ENCODE results near the gene B3GNT4. TPM values are rescaled to one million over a fixed set of nuclear protein-coding genes. Genes with fewer than 3 reads are reported as not detected.
"Not testable (repeated sequence)": the region's sequence is repeated elsewhere in the genome, so short reads cannot be mapped to it uniquely, and the experiment has no call there.

Gene B3GNT4
- total RNA-seq, 1 experiment from 2014 or later: 0.26 TPM

GRCh38 chr12:122199484-122200355 lies 3.8 kb upstream of the B3GNT4 start:
- H3K27ac ChIP-seq: no peak overlapping the region
- H3K36me3 ChIP-seq: no peaks in the 10 kb centered on the region
- H3K27me3 ChIP-seq: no peaks in the 10 kb centered on the region
- H3K4me1 ChIP-seq: no peaks in the 10 kb centered on the region
- H3K9me3 ChIP-seq (replicated peaks): no peaks in the 10 kb centered on the region
- H3K4me3 ChIP-seq: no peak overlapping the region
- no peak for DNase-seq

- Histone ChIP-seq H3K27me3 (no peaks in the 10 kb centered on the region), H3K36me3 (no peaks in the 10 kb centered on the region)
Observed at GRCh38 chr12:122200541-122201175, 2.9 kb upstream of the B3GNT4 start.

GRCh38 chr12:122201381-122201780 lies 2.1 kb upstream of the B3GNT4 start:
- no peaks in the 10 kb centered on the region for H3K27me3 ChIP-seq
- H3K36me3 ChIP-seq: no peaks in the 10 kb centered on the region
- no peaks in the 10 kb centered on the region for H3K9me3 ChIP-seq (replicated peaks)
- no peak overlapping the region for H3K4me3 ChIP-seq
- no peaks in the 10 kb centered on the region for H3K4me1 ChIP-seq
- no peak overlapping the region for H3K27ac ChIP-seq
- no peak for DNase-seq

More at GRCh38 chr12:122200541-122201175, 2.9 kb upstream of the B3GNT4 start:
- no peak for DNase-seq
- H3K4me1 ChIP-seq: no peaks in the 10 kb centered on the region
- H3K4me3 ChIP-seq: no peak overlapping the region
- no peaks in the 10 kb centered on the region for H3K9me3 ChIP-seq (replicated peaks)
- H3K27ac ChIP-seq: no peak overlapping the region

- H3K36me3 ChIP-seq: no peaks in the 10 kb centered on the region; the same call in 1 of the 2 replicates
- no peaks in the 10 kb centered on the region for H3K27me3 ChIP-seq
- no peak for DNase-seq
- H3K9me3 ChIP-seq (replicated peaks): no peaks in the 10 kb centered on the region
- H3K27ac ChIP-seq: no peak overlapping the region
- H3K4me3 ChIP-seq: no peak overlapping the region
- no peaks in the 10 kb centered on the region for H3K4me1 ChIP-seq
Observed at GRCh38 chr12:122202017-122202416, 1.5 kb upstream of the B3GNT4 start.

GRCh38 chr12:122202811-122203210 lies 698 bp upstream of the B3GNT4 start:
- not testable (repeated sequence) for H3K4me1 ChIP-seq; DNase-seq; H3K9me3 ChIP-seq (replicated peaks); H3K27me3 ChIP-seq; H3K27ac ChIP-seq; H3K36me3 ChIP-seq
- peak overlapping the region; percentile 57 for H3K4me3 ChIP-seq

GRCh38 chr12:122204167-122205052 lies 901 bp downstream of the B3GNT4 start:
- Histone ChIP-seq H3K9me3 (replicated peaks) (no peaks in the 10 kb centered on the region), H3K4me3 (no peak overlapping the region), H3K36me3 (no peaks in the 10 kb centered on the region; the same call in 1 of the 2 replicates), H3K4me1 (no peaks in the 10 kb centered on the region), H3K27ac (no peak overlapping the region), H3K27me3 (no peaks in the 10 kb centered on the region)
- DNase-seq: no peak

GRCh38 chr12:122205053-122205925 lies 1.8 kb downstream of the B3GNT4 start:
- no peaks in the 10 kb centered on the region for H3K27me3 ChIP-seq
- H3K4me1 ChIP-seq: no peaks in the 10 kb centered on the region
- no peak overlapping the region for H3K4me3 ChIP-seq
- no peak for DNase-seq
- H3K27ac ChIP-seq: no peak overlapping the region
- H3K36me3 ChIP-seq: peaks cover 3% of the 10 kb centered on the region; the same call in 1 of the 2 replicates
- H3K9me3 ChIP-seq (replicated peaks): no peaks in the 10 kb centered on the region

- H3K4me1 ChIP-seq: no peaks in the 10 kb centered on the region
- no peak overlapping the region for H3K4me3 ChIP-seq
- DNase-seq: no peak
- no peaks in the 10 kb centered on the region for H3K9me3 ChIP-seq (replicated peaks)
- peaks cover 11% of the 10 kb centered on the region for H3K36me3 ChIP-seq
- no peaks in the 10 kb centered on the region for H3K27me3 ChIP-seq
- no peak overlapping the region for H3K27ac ChIP-seq
Observed at GRCh38 chr12:122206111-122206881, 2.8 kb downstream of the B3GNT4 start.

GRCh38 chr12:122206976-122207375 lies 3.5 kb downstream of the B3GNT4 start:
- no peak for DNase-seq
- H3K9me3 ChIP-seq (replicated peaks): no peaks in the 10 kb centered on the region
- H3K36me3 ChIP-seq: peaks cover 16% of the 10 kb centered on the region
- H3K4me3 ChIP-seq: no peak overlapping the region
- H3K27me3 ChIP-seq: no peaks in the 10 kb centered on the region
- no peaks in the 10 kb centered on the region for H3K4me1 ChIP-seq
- no peak overlapping the region for H3K27ac ChIP-seq

- H3K4me3 ChIP-seq: no peak overlapping the region
- H3K27me3 ChIP-seq: no peaks in the 10 kb centered on the region
- H3K4me1 ChIP-seq: no peaks in the 10 kb centered on the region
- H3K9me3 ChIP-seq (replicated peaks): no peaks in the 10 kb centered on the region
- no peak overlapping the region for H3K27ac ChIP-seq
- H3K36me3 ChIP-seq: peaks cover 20% of the 10 kb centered on the region
- DNase-seq: no peak
Observed at GRCh38 chr12:122207391-122207790, 3.9 kb downstream of the B3GNT4 start.

GRCh38 chr12:122208073-122208820 lies 4.7 kb downstream of the B3GNT4 start:
- Histone ChIP-seq H3K36me3 (peaks cover 27% of the 10 kb centered on the region), H3K27me3 (no peaks in the 10 kb centered on the region), H3K4me1 (no peaks in the 10 kb centered on the region), H3K9me3 (replicated peaks) (no peaks in the 10 kb centered on the region), H3K27ac (no peak overlapping the region), H3K4me3 (no peak overlapping the region)
- DNase-seq: no peak

GRCh38 chr12:122215771-122216170 lies 12.3 kb downstream of the B3GNT4 start:
- no peak overlapping the region for H3K27ac ChIP-seq
- H3K36me3 ChIP-seq: peaks cover 82% of the 10 kb centered on the region
- H3K9me3 ChIP-seq (replicated peaks): no peaks in the 10 kb centered on the region
- no peak overlapping the region for H3K4me3 ChIP-seq
- no peak for DNase-seq
- H3K27me3 ChIP-seq: no peaks in the 10 kb centered on the region
- no peaks in the 10 kb centered on the region for H3K4me1 ChIP-seq

GRCh38 chr12:122216445-122216844 lies 12.9 kb downstream of the B3GNT4 start:
- no peaks in the 10 kb centered on the region for H3K27me3 ChIP-seq
- H3K4me3 ChIP-seq: no peak overlapping the region
- no peaks in the 10 kb centered on the region for H3K9me3 ChIP-seq (replicated peaks)
- peaks cover 81% of the 10 kb centered on the region for H3K36me3 ChIP-seq
- DNase-seq: no peak
- H3K4me1 ChIP-seq: no peaks in the 10 kb centered on the region
- no peak overlapping the region for H3K27ac ChIP-seq
